KMS-11 (cell line): ENCODE measurements around the gene PPFIA1.

Experiments
- H2AFZ ChIP-seq: fragments of 200-600 bp; sonication (generic); 2 replicates; pipeline ENCODE4 v1.6.1; 2016; ENCODE audit warnings: antibody characterized with exemption, mixed run types, low read depth
- H3K27ac ChIP-seq: fragments of 200-600 bp; sonication (generic); 2 replicates; pipeline ENCODE4 v1.6.1; 2016; ENCODE audit warnings: mild to moderate bottlenecking, mixed run types
- H3K27me3 ChIP-seq: fragments of 200-600 bp; sonication (generic); 2 replicates; pipeline ENCODE4 v1.6.1; 2017; ENCODE audit warnings: mild to moderate bottlenecking, low read depth, mixed run types, moderate library complexity; ENCODE audit not compliant: insufficient read depth
- H3K36me3 ChIP-seq: fragments of 200-600 bp; sonication (generic); 2 replicates; pipeline ENCODE4 v1.6.1; 2017; ENCODE audit warnings: mild to moderate bottlenecking, mixed run types; ENCODE audit not compliant: insufficient read depth
- H3K4me1 ChIP-seq: fragments of 200-600 bp; sonication (generic); 2 replicates; pipeline ENCODE4 v1.6.1; 2016; ENCODE audit warnings: mild to moderate bottlenecking, low read depth, mixed run types; ENCODE audit not compliant: poor library complexity, severe bottlenecking
- H3K4me2 ChIP-seq: fragments of 200-600 bp; sonication (generic); 2 replicates; pipeline ENCODE4 v1.7.0; 2016; ENCODE audit warnings: mild to moderate bottlenecking, mixed run types
- H3K4me3 ChIP-seq: fragments of 200-600 bp; sonication (generic); IDR thresholded peaks from 2 replicates; pipeline ENCODE4 v1.6.1; 2017; ENCODE audit warnings: low read depth, low read length, mixed read lengths; ENCODE audit not compliant: insufficient read depth
- H3K79me2 ChIP-seq: fragments of 200-600 bp; sonication (generic); 2 replicates; pipeline ENCODE4 v1.6.1; 2016; ENCODE audit warnings: low read depth, mixed run types; ENCODE audit not compliant: insufficient read depth
- H3K9ac ChIP-seq: fragments of 200-600 bp; sonication (generic); 2 replicates; pipeline ENCODE4 v1.6.1; 2016; ENCODE audit warnings: mild to moderate bottlenecking, mixed run types
- H4K20me1 ChIP-seq: fragments of 200-600 bp; sonication (generic); 2 replicates; pipeline ENCODE4 v1.6.1; 2016; ENCODE audit warnings: mild to moderate bottlenecking, mixed run types; ENCODE audit not compliant: insufficient read depth
- TF ChIP-seq, protein P1 (sequence below): fragments of 200-600 bp; sonication (generic); conservative IDR thresholded peaks from 2 replicates; pipeline ENCODE4 v1.6.1; 2017; ENCODE audit warnings: low read depth, mild to moderate bottlenecking, antibody characterized with exemption, low read length, moderate library complexity, mixed read lengths

The PPFIA1 gene

DNA sequence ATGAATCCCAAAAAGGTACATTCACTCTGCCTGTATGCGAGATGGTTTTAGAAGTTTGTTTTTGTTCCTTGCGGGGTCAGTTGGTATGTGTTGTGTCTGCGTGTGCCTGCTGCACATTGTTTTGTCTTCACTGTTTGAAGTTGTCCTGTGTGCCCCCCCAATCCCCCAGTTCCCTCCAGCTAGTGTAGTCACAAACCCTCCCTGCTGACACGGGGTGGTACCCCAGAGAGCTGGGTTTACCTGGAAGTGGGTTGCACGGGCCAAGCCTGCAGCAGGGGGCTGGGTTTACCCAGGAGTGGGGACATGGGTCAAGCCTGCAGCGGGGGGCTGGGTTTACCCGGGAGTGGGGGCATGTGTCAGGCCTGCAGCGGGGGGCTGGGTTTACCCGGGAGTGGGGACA is 150.0 kb downstream of the PPFIA1 start:
- Histone ChIP-seq H3K36me3 (no peaks in the 10 kb centered on the region), H3K9ac (no peak overlapping the region), H4K20me1 (no peaks in the 10 kb centered on the region), H3K4me2 (no peak overlapping the region), H3K4me3 (no peak overlapping the region), H3K4me1 (no peaks in the 10 kb centered on the region), H2AFZ (no peak overlapping the region), H3K27ac (no peak overlapping the region), H3K27me3 (no peaks in the 10 kb centered on the region), H3K79me2 (no peaks in the 10 kb centered on the region)
- TF ChIP-seq, protein P1, sequence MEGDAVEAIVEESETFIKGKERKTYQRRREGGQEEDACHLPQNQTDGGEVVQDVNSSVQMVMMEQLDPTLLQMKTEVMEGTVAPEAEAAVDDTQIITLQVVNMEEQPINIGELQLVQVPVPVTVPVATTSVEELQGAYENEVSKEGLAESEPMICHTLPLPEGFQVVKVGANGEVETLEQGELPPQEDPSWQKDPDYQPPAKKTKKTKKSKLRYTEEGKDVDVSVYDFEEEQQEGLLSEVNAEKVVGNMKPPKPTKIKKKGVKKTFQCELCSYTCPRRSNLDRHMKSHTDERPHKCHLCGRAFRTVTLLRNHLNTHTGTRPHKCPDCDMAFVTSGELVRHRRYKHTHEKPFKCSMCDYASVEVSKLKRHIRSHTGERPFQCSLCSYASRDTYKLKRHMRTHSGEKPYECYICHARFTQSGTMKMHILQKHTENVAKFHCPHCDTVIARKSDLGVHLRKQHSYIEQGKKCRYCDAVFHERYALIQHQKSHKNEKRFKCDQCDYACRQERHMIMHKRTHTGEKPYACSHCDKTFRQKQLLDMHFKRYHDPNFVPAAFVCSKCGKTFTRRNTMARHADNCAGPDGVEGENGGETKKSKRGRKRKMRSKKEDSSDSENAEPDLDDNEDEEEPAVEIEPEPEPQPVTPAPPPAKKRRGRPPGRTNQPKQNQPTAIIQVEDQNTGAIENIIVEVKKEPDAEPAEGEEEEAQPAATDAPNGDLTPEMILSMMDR = no peak

DNA sequence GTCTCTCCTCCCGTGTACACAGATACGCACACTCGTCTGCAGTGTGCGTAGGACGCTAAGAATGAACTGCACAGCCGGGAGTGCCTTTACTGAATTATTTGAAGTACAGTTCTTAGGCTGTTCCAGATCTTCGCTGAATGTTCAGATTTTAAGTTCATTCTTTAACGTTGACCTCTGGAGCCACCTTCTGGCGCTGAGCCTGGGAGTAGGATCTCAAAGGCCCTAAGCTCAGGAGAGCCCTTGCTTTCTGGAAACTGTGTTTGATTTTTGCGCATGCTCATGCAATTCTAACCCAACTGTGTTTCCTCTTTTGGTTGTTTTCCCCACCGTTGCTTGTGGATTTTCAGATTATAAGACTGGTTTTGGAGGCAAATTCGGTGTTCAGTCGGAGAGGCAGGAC is 150.6 kb downstream of the PPFIA1 start:
- Histone ChIP-seq H4K20me1 (no peaks in the 10 kb centered on the region), H2AFZ (no peak overlapping the region), H3K27me3 (no peaks in the 10 kb centered on the region), H3K4me2 (no peak overlapping the region), H3K36me3 (no peaks in the 10 kb centered on the region), H3K79me2 (no peaks in the 10 kb centered on the region), H3K9ac (no peak overlapping the region), H3K4me3 (no peak overlapping the region), H3K27ac (no peak overlapping the region), H3K4me1 (no peaks in the 10 kb centered on the region)
- TF ChIP-seq, protein P1 = no peak

DNA sequence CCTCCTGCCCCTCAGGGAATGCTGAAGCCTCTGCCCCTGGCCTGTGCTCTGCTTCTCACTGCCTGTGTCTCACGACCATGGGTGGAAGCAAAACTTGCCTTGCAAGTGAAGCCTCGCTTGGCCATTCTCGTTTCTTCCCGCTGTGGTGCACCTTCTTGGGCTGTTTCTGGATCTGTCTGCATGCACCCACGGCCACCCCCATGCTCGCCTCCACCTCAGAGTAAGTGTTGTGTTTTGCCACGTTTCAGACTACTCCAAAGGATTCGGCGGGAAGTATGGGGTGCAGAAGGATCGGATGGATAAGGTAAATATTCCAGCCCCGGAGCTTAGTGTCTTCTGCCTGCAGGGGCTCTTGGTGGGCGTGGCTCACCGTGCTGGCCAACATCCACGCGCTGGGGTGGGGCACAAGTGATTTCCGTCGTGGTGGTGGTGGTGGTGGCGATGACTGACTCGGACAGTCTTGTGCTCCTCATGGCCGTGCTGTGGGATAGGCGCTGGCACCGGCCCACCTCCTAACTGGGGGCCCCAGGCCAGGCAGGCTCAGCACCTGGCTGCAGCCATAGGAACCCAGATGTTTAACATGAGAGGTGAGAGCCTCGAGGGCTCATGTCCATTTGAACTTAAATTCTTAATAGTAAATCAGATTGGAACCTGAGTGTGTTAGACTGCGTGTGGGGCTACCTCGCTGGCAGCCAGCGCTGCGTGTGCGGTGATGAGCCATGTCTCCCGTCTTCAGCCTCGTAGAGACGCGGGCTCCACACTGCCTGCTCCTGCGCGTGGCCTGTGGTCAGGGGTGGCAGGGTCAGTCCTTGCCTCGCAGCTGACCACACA is 152.4 kb downstream of the PPFIA1 start:
- H4K20me1 ChIP-seq = no peaks in the 10 kb centered on the region

DNA sequence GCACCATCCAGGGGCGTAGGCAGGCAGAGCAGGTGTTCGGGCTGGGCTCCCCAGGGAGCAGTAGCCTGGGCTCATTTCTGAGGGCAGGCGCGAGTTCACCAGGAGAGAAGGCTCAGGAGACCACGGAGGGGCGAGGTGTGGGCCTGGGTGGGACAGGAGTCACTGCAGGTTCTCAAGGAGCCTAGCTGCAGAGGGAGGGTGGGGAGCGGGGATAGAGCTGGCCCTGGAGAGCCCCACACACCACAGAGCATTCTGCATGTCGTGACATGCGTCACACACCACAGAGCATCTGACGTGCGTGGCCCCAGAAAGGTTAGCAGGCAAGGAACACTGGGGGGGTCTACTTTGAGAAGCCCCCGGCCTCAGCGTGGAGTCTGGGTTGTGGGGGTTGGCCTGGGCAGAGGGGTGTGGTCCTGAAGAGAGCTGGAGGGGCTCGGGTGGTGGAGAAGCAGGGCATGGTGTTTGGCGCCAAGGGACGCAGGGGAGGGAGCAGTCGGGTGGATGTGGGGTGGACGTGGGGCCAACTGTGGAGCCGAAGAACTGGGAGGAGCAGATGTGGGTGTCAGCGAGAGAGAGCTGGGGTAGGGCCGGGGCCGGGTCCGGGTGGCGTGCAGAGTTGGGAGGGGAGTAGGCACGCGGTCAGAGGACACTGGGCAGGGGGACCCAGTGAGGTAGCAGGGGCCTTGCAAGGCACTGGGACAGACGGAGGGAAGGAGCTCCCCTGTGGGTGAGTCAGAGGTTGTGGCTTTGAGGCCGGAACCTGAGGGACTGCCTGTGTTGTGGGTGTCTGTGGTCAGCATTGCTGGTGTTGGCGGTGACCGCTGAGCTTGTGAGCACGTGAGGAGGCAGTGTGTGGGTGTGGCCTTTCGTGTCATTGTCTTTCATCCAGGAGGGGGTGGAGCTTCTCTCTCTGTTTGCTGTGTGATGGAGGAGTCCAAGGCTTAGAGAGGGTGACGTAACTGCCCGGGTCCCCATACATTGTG is 153.3 kb downstream of the PPFIA1 start:
- Histone ChIP-seq H3K4me2 (no peak overlapping the region), H3K4me3 (no peak overlapping the region), H3K4me1 (no peaks in the 10 kb centered on the region), H3K36me3 (no peaks in the 10 kb centered on the region), H3K27ac (no peak overlapping the region), H3K27me3 (no peaks in the 10 kb centered on the region), H3K79me2 (no peaks in the 10 kb centered on the region), H3K9ac (no peak overlapping the region), H4K20me1 (no peaks in the 10 kb centered on the region), H2AFZ (no peak overlapping the region)
- TF ChIP-seq, protein P1 = no peak

More for the DNA sequence above, 152.4 kb downstream of the PPFIA1 start:
- H3K27ac ChIP-seq = no peak overlapping the region
- no peaks in the 10 kb centered on the region for H3K79me2 ChIP-seq
- no peaks in the 10 kb centered on the region for H3K4me1 ChIP-seq
- no peaks in the 10 kb centered on the region for H3K36me3 ChIP-seq
- TF ChIP-seq, protein P1 = no peak
- H3K27me3 ChIP-seq = no peaks in the 10 kb centered on the region
- H3K4me2 ChIP-seq = no peak overlapping the region
- H3K4me3 ChIP-seq = no peak overlapping the region
- H3K9ac ChIP-seq = no peak overlapping the region
- no peak overlapping the region for H2AFZ ChIP-seq
